ENCODE data around the gene GPC5.
"Not testable (repeated sequence)": the region's sequence is repeated elsewhere in the genome, so short reads cannot be mapped to it uniquely, and the experiment has no call there.

GPC5 gene

DNA sequence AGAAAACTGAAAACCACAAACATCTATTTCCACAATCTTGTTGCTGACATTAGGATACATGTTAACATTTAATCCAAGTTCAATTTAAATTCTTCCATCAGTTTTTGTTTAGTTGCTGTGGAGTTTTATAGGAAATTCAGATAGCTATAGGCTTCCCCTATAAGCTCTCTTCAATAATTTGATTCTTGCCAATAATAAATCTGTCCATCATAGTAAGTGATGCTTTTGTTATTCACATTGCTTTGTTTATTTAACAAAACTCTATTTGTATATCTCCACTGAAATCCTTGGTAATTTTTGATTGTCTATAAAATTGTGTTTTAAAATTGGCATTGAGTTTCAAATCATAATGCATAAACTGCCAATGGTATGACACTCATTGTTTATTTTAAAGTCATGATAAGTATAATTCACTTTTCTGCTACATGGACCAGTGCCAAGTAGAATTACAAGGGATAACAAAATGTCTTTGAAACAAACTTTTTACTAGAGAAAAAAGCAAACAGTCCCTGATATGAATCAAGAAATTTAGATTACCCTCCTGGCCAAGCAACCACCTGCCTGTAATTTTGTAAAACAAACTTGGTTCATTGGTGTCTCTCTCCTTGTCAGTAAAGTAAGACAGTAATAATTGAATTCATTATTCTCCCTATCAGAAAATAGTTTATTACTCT lies 1250.9 kb downstream of the GPC5 start:
- DNase-seq (ENCODE audit: low read depth in 2 of 2) = no peak

DNA sequence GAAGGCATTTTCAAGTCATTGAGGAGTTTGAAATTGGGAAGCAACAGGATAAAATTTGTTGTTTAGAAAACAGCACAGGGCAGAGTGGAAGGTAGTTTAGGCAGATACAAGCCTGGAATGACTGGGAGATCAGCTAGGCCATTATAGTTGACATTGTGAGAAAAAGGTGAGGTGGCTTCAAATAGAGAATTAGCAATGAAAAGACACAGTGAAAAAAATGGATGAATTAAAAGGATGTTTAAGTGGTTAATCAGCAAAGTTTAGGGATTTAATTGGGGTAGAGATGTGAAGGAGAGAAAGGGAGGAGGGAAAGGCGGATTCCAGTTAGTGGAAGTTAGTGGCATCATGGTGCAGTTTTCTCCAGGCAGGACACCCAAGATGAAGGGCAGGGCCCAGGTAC lies 1257.7 kb downstream of the GPC5 start:
- DNase-seq (ENCODE audit: low read depth in 2 of 2) = no peak

DNA sequence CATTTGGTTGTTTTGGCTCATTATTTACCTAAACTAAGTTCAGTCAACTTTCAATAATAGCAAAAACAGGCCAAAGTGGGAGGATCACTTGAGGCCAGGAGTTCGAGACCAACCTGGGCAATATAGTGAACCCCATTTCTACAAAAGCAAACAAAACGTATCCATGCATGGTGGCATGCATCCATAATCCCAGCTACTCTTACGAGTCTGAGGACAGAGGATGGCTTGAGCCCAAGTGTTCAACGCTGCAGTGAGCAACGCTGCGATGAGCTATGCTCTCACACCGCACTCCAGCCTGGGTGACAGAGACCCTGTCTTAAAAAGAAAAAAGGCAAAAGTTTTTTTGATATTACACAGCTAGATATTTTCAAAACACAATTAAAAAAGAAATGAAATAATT lies 1258.2 kb downstream of the GPC5 start:
- no peak for DNase-seq (ENCODE audit: low read depth in 2 of 2)

DNA sequence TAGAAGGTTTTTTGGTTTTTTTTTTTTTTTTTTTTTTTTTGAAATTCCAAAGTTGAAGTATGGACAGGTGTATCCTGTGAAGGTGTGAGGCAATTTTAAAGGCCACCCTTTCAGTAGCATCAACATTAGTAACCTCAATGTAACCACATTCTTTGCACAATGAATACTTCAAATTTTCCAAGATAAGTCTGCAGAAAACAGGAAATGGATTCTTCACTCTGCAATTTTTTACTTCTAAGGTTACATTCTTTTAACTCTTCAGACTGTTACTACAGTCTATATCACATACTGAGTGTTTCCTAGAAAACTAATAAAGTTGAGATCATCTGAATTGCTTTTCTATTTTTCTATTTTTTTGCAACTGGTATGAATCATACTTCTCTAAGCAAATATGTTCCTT lies 1259.1 kb downstream of the GPC5 start:
- no peak for DNase-seq (ENCODE audit: low read depth in 2 of 2)

DNA sequence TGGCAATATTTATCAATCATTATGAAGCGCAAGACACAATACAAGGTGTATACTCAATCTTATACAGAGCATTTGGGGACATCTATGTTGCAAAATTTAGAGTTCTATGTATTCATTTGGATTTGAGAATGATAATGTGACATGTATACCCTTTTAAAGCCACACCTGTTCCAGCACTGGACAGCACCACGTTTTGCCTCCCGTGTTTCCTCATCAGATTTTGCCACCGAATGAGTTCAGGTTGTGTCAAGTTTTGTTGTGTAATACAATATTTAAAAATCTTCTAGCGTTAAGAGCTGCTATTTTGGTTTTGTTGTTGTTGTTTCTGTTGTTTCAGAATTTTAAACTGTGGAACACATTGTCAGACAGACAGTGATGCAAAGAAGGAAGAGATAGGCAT lies 1259.9 kb downstream of the GPC5 start:
- DNase-seq (ENCODE audit: low read depth in 2 of 2) = no peak

DNA sequence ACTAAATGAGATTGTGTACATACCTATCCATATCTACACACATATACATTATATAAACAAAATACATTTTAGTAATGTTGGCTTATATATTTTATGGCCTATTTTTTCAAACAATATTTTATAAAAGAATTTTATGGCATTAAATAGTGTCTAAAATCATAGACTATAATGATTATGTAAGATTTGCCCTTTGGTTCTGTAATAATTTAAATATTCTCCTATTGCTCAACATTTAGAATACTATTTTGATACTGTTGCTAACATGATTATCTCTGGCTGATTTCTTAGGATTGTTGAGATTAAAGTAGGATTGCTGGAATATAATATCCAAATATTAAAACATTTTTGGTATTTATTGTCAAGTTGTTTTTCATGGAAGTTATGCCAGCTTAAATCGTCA lies 1263.0 kb downstream of the GPC5 start:
- DNase-seq (ENCODE audit: low read depth in 2 of 2) = no peak

DNA sequence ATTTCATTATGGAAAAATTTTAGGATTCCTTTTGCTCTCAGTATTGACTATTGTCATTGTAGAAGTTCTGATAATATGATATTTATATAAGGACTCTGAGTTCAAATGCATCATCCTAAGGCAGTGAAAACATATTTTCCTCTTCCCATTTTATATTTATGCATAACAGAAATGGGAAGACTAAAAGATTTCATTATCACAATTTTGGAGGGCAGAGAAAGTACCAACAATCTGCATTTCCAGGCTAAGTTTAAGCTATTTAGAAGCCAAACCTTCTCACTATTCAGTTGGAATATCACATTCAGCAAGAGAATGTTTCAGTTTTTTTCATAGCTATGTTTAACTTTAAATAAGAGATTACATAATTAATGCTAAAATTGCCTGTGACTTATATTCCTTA lies 1269.7 kb downstream of the GPC5 start:
- no peak for DNase-seq (ENCODE audit: low read depth in 2 of 2)

DNA sequence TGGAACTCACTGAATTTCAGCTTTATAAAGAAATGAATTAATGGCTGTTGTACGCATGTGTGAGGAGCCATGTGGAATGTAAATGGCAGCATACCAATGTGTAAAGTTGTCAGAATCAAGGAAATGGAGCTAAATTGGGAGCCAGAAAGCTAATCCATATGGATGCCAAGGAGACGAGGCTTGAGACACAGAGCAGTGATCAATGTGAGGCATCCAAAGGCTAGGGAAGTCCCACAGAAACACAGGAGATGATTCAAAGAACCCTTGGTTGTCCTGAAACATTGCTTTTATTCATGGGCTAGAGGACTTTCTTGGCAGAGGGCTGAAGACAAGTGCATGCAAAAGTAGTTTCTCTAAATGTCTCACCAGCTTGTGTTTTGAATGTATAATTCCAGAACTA lies 1271.7 kb downstream of the GPC5 start:
- no peak for DNase-seq (ENCODE audit: low read depth in 2 of 2)

DNA sequence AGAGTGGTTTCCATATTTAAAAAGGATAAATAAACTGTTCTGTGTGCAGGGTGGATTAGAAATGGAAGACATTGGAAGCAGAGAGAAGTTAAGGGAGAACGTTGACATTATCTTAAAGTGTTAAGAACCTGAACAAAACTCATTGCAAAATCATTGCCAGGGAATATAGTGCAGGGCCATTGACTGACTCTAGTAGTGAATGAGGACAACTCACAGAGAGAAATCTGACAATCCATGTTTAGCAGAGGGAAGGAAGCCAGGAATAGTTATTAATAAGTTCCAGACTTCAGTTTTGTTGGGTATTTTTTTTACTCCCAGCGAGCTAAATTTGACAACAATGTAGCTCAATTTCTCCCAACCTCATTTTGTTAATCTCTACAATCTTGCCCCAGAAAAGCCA lies 1273.4 kb downstream of the GPC5 start:
- DNase-seq (ENCODE audit: low read depth in 2 of 2) = no peak

DNA sequence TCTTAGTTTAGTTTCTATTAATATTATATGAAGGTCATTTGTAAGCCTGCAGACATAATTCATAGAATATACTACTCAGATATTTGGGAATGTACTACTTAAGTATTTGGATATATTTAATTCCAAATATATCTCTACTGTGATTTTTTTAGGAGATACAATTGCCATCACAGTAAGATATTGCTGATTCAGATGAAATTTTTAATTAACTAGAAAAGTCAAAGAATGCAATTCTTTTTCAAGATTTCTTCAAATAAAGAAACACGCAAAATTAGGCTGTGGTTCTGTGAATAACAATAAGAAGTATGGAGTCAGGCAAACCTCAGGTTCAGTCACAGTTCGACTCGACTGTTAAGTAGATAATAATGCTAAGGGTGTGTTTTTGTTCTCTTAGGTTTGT lies 1277.8 kb downstream of the GPC5 start:
- DNase-seq (ENCODE audit: low read depth in 2 of 2) = no peak

DNA sequence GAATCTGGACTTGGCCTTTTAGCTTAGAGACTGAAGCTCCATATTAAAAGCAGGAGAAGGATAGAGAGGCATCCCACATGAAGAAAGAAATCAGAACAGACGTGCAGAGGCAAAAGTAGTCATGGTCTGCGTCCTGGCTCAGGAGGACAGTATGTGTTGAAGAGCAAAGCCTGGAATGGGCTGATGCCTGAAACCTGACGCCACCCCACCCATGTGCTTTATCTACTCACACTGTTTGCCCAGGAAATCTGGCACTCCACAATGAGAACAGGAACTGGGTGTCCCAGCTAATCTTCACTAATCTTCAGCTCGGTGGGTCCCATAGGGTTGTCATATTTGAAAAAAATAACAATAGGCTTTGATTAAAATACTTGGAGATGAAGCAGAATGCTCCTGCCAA lies 1279.2 kb downstream of the GPC5 start:
- DNase-seq (ENCODE audit: low read depth in 2 of 2) = no peak

DNA sequence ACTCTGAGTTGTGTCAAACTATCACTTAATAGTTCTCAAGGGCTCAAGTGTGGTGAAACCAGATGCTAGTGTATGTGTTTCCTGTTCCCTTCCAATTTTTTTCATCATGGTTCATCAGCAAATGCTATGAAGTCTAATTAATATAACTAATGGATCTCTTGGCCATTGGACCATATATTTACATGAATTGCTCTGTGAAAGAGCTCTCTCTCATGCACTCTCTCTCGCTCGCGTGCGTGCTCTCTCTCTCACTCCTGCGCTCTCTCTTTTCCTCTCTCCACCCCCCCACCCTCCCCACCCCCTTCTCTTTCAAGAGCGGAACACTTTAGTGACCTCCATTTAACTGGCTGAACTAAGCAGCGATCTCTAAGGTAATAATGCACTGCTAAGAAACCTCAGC lies 1281.2 kb downstream of the GPC5 start:
- no peak for DNase-seq (ENCODE audit: low read depth in 2 of 2)

DNA sequence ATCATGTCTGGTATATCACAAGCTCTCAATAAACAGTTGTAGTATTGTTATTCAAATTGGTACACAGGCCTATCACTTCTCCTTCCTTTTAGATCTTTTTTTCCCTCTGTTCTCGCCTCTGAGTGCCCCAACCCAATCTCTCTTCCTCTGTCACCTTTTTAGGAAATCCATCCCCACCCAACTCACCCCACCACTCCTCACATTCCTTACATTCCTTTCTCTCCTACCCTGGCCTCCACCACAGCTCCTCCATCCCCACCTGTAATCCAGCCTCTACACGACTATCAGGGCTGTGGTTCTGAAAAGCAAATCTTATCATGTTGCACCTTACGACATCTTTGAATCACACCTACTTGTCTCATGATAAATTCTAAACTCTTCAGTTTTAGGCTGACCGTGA lies 1282.8 kb downstream of the GPC5 start:
- DNase-seq (ENCODE audit: low read depth in 2 of 2) = no peak

DNA sequence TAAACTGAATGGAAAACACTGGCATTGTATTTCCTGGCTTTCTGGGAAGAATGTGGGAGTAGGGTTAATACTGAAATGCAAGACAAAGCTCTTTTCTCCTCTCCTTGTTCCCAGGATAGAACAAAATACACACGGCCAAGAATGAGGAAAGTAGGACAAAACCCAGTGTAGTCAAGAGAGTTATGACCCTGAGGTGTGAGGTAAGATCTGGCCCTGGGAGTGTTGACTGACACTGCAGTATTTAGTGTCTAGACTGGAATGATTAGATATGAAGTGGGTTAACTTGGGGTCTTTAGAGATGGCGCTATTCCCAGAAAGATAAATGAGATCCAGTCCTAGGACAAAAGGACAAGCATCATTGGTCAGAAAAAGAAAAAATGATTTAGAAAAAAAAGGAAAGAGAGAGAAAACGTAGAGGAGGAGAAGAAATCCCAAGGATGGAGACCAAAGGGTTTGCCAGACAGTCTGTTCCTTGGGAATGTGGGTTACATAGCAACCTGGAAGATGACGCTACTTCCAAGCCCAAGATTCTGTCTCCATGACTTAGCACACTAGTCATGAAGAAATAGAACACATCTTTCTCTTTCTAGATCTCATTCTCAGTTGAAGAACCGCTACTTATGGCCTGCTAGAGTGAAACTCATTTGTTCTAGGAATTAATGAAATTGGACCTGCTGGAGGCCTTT lies 1284.6 kb downstream of the GPC5 start:
- DNase-seq (ENCODE audit: low read depth in 2 of 2) = no peak

DNA sequence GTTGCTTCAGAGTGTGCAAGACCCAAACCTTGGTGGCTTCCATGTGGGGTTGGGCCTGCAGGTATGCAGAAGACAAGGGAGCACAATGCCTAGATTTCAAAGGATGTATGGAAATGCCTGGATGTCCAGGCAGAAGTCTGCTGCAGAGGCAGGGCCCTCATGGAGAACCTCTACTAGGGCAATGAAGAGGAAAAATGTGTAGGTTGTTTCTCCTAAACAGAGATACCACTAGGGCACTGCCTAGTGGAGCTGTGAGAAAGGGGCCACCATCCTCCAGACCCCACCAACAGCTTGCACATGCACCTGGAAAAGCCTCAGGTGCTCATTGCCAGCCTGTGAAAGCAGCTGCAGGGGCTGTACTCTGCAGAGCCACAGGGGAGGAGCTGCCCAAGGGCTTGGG lies 1295.6 kb downstream of the GPC5 start:
- DNase-seq (ENCODE audit: low read depth in 2 of 2) = no peak

DNA sequence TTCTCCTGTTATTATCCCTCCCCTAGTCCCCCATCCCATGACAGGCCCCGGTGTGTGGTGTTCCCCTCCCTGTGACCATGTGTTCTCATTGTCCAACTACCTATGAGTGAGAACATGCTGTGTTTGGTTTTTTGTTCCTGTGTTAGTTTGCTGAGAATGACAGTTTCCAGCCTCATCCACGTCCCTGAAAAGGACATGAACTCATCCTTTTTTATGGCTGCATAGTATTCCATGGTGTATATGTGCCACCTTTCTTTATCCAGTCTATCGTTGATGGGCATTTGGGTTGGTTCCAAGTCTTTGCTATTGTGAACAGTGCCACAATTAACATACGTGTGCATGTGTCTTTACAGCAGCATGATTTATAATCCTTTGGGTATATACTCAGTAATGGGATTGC lies 1297.4 kb downstream of the GPC5 start:
- not testable (repeated sequence) for DNase-seq (ENCODE audit: low read depth in 2 of 2)

DNA sequence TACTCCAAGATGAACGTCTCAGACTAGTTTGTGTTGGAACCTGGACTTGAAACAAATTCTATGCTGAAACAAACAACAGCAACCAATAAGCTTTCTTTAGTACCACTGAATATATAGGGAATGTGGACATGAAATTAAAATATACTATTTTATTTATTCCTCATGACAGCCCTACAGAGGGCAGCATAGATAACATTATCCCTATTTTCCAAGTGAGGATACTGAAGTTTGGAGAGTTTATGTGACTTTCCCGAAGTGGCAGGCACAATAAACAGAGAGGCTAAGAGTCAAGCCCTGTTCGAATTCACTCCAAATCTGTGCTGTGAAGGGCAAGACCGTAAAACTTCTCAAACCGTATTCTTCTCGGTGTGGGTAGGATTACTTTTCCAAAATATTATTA lies 1318.3 kb downstream of the GPC5 start:
- DNase-seq (ENCODE audit: low read depth in 2 of 2) = no peak

DNA sequence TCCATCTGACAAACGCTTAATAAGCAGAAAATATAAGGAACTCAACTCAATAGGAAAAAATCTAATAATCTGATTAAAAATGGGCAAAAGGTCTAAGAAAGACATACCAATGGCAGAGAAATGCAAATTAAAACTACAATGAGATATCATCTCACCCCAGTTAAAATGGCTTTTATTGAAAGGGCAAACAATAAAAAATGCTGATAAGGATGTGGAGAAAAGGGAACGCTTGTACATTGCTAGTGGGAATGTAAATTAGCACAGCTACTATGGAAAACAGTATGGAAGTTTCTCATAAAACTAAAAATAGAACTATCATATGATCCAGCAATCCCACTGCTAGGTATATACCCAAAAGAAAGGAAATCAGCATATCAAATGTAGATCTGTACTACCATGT lies 1319.4 kb downstream of the GPC5 start:
- DNase-seq (ENCODE audit: low read depth in 2 of 2) = no peak

DNA sequence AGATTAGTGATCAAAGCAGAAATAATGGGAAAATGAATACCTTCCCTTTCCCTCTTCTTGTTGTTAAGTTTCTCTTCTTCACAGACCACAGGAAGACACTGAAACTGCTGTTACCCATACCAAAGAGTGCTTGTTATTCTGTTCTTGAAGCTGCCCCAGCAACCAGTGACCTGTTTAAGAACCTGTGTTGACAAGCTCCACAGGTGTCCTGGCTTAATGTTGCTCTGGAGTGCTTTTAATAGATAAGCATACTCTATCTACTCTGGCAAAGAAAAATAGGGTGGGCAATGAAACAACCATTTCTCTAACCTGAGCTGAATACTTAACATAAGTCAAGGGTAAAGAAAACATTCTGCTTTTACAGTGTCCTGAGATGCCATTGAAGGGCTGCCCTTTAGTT lies 1321.4 kb downstream of the GPC5 start:
- DNase-seq (ENCODE audit: low read depth in 2 of 2) = no peak

DNA sequence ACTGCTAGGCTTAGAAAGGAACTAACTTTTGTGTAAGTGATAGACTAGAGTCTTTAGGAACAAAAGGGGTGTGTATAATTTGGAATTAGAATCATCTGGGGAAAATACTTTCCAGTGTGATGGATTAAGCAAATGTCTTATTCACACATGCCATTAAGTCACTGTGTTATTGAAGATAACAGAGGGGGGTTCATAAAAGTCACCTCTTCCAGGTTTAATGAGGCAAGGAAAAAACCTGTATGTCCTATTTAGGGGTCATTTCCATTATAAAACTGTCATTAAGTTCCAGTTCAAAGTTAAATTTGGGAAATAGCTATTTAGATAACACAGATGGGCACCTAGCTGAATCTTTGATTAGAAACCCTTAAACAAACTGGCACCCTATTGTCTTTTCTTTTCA lies 1323.2 kb downstream of the GPC5 start:
- DNase-seq (ENCODE audit: low read depth in 2 of 2) = no peak

DNA sequence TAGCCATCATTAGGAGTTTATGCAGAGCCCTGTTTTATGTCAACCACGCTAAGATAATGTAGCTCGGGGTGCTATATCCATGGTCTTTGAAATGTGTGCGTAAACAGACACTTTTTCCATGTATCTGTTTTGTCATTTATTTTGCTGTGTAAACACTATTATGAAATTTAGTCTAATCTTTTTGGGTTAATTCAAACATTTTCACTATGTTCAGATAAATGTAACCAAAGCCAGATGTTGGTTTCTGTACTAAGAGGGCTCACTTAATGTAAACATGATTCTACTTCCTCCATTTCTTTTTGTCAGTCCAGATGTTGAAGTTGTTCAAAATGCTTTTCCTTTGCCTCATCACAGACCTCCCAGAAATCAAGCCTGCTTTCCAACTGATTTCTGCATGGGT lies 1328.7 kb downstream of the GPC5 start:
- DNase-seq (ENCODE audit: low read depth in 2 of 2) = no peak

DNA sequence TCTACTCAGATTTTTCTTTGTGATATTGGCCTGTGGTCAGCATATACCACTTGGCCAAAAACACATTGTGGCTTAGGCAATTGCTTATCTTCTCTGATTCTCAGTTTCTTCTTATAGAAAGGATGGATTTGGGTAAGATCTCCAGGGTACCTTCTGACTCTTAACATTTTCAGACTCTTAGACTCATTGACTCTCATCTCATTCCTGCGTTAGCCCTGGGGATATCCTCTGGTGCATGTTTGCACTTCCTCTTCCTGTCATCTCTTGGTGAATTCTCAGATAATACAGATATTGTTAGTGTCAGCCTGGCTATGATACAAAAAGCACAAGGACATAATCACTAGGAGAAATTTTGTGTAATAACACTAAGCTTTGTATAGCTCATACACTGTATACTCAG lies 1335.6 kb downstream of the GPC5 start:
- no peak for DNase-seq (ENCODE audit: low read depth in 2 of 2)

DNA sequence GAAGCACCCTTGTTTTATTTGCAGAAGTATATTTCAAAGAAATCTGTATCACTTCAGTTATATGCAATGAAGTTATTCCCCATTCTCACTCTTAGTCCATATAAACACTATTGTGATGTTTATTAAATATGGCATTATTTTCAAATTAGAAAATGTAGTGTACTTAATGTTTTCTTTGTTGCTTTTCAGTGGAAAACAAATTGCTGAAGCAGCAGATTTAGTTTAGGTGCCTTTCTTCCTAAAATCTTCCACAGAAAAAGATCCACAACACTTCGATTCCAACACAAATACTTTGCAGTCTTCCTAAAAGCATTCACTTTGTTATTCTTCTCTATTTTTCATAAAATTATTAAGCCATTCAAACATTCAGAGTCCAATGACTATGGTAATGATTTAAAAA lies 1336.1 kb downstream of the GPC5 start:
- no peak for DNase-seq (ENCODE audit: low read depth in 2 of 2)

DNA sequence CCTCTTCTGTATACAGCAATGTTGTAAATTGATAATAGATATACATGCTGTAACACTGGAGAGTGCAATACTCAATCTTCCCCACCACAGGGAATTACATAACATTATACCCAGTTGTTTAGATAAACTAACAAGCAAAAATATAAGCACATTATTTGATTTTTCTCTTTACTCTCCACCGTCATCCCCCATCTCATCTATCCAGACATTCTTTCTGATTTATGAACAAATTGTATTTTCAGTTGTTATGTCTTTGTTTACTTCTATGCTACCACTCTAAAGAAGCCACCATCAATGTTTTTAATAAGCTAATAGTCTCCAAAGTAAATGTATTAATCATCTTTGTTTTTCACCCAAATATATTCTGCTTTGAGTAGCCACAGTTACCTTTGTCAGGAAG lies 1337.5 kb downstream of the GPC5 start:
- no peak for DNase-seq (ENCODE audit: low read depth in 2 of 2)
